GM10266 (cell line): ENCODE data around the gene TMEM121B.

Experiments used
- DNase-seq: peaks from one replicate; pipeline ENCODE4 v3.0.0; 2012; ENCODE audit errors: extremely low spot score
- TF ChIP-seq, protein P1 (sequence below): IDR thresholded peaks from 2 replicates; pipeline ENCODE4 v1.5.1; 2012; ENCODE audit warnings: mild to moderate bottlenecking, low read depth; ENCODE audit not compliant: control insufficient read depth, insufficient read depth; ENCODE audit errors: missing control alignments

Gene TMEM121B

GRCh38 chr22:17121233-17122195 lies at the start of gene TMEM121B:
Gene TMEM121B, minus strand, starts transcription at chr22:17121360. Its CDS starts 233 bp downstream, at chr22:17121127.
- no peak for DNase-seq
- TF ChIP-seq, protein P1, sequence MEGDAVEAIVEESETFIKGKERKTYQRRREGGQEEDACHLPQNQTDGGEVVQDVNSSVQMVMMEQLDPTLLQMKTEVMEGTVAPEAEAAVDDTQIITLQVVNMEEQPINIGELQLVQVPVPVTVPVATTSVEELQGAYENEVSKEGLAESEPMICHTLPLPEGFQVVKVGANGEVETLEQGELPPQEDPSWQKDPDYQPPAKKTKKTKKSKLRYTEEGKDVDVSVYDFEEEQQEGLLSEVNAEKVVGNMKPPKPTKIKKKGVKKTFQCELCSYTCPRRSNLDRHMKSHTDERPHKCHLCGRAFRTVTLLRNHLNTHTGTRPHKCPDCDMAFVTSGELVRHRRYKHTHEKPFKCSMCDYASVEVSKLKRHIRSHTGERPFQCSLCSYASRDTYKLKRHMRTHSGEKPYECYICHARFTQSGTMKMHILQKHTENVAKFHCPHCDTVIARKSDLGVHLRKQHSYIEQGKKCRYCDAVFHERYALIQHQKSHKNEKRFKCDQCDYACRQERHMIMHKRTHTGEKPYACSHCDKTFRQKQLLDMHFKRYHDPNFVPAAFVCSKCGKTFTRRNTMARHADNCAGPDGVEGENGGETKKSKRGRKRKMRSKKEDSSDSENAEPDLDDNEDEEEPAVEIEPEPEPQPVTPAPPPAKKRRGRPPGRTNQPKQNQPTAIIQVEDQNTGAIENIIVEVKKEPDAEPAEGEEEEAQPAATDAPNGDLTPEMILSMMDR: no peak

DNA sequence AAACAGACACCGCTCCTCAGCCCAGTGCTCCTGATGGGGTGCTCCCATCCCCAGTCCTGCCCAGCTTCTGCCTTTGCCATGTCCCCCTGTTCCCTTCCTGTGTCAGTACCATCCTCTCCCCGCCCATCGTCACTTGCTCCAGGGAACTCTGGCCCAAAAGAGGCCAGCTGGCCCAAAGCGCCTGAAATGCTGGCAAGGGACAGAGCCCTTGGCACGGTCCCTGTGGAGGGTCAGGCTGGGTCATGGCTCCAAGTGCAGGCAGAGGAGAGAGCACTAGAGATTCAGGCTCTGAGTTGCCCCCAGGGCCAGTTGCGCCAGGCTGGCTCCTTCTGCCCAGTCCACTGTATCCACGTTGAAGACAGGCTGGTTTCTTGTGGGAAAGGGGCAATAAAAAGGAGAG lies 46.3 kb upstream of the TMEM121B start:
- no peak for DNase-seq
- TF ChIP-seq, protein P1: no peak

DNA sequence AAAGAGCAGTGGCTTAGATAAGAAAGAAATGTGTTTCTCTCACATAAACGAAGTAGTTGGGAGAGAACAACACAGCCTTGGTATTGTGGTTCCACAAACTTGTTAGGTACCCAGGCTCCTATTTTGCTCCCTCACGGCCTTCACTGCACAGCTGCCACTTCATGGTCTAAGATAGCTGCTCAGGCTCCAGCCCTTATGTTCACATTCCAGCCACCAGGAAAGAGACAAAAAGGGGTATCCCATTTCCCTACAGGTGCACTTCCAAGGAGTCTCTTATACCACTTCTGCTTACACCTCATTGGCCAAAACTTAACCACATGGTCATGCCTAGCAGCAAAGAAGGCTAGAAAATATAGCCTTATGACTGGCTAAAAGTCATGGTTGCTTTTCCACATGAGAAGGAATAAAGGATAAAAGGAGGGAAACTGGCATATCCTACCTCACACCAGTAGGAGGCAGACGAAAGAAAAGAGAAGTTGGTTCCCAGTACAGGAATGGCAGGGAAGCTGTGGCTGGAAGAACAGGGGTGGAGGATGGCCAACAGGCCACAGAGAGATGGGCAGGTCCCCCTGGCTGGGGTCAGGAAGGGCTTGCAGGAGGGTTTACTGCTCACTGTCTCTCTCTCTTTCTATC lies 43.3 kb upstream of the TMEM121B start:
- TF ChIP-seq, protein P1: no peak
- no peak for DNase-seq

DNA sequence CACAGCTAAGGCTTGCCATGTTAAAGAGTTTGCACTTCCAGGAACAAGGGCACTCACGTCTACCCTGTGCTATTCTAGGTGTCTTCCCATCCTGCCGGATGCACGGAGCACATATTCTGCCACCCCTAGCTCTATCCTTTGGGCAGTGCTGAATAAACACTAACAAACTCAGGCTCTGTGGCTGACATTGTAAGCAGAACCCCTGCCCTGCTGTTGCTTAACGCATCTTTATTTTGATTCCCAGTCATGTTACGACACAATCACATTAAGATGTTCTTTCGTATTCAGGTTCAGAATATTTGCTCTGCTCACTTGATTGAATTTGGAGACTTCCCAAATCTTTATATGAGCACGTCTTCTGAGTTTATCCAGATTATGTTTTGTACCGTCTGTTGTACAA lies 41.6 kb upstream of the TMEM121B start:
- TF ChIP-seq, protein P1: no peak
- no peak for DNase-seq

DNA sequence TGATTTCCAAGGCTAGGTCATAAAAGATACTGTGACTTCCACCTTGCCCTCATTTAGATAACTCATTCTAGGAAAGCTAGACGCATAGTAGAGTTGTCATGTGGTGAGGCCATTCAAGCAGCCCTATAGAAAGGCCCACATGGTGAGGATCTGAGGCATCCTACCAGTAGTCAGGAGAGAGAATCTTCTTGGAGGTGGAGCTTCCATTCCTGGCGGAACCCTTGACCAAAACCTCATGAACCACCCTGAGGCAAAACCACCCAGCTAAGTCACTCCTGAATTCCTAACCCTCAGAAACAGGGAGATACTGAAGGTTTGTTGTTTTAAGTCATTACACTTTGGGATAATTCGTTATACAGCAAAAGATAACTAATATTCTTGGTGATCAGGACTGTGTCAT lies 40.8 kb upstream of the TMEM121B start:
- TF ChIP-seq, protein P1: no peak
- no peak for DNase-seq

- TF ChIP-seq, protein P1: no peak
- DNase-seq: no peak
These were observed 38.4 kb upstream of the TMEM121B start for GRCh38 chr22:17159504-17159951.
